Stimulated activated memory B cell treated with anti-CD40 and anti-IgM and Interleukin-4, amounts not matched to agents 10 μg/mL and 1 μg/mL and 100 μg/mL, for 72 hours (primary cell): ENCODE measurements around the gene ZKSCAN4.

ENCODE experiments used
- ATAC-seq: fragments of 150-1000 bp; cut with Tn5 transposase; 2 replicates; pipeline ENCODE4 v1.10.0; 2021
- H3K27ac Mint-ChIP-seq: one replicate; pipeline ENCODE4 v1.8.0; 2022; ENCODE audit warnings: mild to moderate bottlenecking, mixed read lengths
- H3K27me3 Mint-ChIP-seq: one replicate; pipeline ENCODE4 v1.8.0; 2022; ENCODE audit warnings: mixed read lengths
- H3K36me3 Mint-ChIP-seq: one replicate; pipeline ENCODE4 v1.8.0; 2022; ENCODE audit warnings: mixed read lengths
- H3K4me1 Mint-ChIP-seq: one replicate; pipeline ENCODE4 v1.8.0; 2022; ENCODE audit warnings: mixed read lengths
- H3K4me3 Mint-ChIP-seq: one replicate; pipeline ENCODE4 v1.8.0; 2022; ENCODE audit warnings: mild to moderate bottlenecking, moderate library complexity, mixed read lengths
- H3K9me3 Mint-ChIP-seq: one replicate; pipeline ENCODE4 v1.8.0; 2022; ENCODE audit warnings: mixed read lengths

Gene ZKSCAN4

GRCh38 chr6:28206527-28206926 lies 45.5 kb downstream of the ZKSCAN4 start:
- Mint-ChIP-seq H3K4me3 (no peak overlapping the region), H3K27me3 (peaks cover 71% of the 10 kb centered on the region), H3K9me3 (peaks cover 7% of the 10 kb centered on the region), H3K4me1 (peaks cover 13% of the 10 kb centered on the region), H3K27ac (no peak overlapping the region), H3K36me3 (no peaks in the 10 kb centered on the region)
- no peak for ATAC-seq

DNA sequence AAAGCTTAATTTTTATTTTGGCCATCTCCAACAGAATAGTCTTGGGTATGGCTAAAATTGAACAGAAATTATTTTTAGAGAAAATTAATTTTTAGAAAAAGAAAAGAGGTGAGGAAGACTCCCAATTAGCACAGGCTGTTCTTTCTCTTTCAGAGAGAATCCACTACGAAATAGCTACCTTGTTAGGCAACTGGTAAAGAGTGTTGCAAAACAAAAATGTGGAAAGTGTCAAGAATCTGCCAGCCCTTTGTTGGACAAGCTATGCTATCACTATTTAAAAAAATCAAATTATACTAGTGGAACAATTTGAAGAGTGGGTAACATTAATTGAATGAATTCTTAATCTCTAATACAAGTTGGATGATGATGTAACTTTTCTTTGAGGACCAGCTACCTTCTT lies 46.2 kb downstream of the ZKSCAN4 start:
- H3K4me3 Mint-ChIP-seq: no peak overlapping the region
- no peak for ATAC-seq
- H3K27ac Mint-ChIP-seq: no peak overlapping the region
- peaks cover 12% of the 10 kb centered on the region for H3K4me1 Mint-ChIP-seq
- H3K9me3 Mint-ChIP-seq: peaks cover 7% of the 10 kb centered on the region
- H3K36me3 Mint-ChIP-seq: no peaks in the 10 kb centered on the region
- peaks cover 66% of the 10 kb centered on the region for H3K27me3 Mint-ChIP-seq

DNA sequence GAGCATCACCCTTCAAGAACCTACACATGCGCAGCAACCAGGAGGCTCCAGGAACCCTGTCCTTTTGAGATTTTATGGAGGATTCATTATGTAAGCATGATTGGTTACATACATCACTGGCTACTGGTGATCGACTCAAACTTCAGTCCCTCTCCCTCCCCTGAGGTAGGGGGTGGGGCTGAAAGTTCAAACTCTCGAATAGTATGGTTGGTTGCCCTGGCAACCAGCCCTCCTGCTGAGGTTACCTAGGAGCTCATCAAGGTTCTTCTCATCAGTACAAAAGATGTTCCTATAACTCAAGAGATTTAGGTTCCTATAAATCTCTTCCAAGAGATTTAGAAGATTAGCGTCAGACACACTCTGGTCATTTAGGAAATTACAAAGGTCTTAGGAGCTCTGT lies 48.9 kb downstream of the ZKSCAN4 start:
- peaks cover 68% of the 10 kb centered on the region for H3K27me3 Mint-ChIP-seq
- no peak overlapping the region for H3K27ac Mint-ChIP-seq
- H3K4me3 Mint-ChIP-seq: no peak overlapping the region
- peaks cover 10% of the 10 kb centered on the region for H3K4me1 Mint-ChIP-seq
- no peak for ATAC-seq
- peaks cover 17% of the 10 kb centered on the region for H3K9me3 Mint-ChIP-seq
- no peaks in the 10 kb centered on the region for H3K36me3 Mint-ChIP-seq

DNA sequence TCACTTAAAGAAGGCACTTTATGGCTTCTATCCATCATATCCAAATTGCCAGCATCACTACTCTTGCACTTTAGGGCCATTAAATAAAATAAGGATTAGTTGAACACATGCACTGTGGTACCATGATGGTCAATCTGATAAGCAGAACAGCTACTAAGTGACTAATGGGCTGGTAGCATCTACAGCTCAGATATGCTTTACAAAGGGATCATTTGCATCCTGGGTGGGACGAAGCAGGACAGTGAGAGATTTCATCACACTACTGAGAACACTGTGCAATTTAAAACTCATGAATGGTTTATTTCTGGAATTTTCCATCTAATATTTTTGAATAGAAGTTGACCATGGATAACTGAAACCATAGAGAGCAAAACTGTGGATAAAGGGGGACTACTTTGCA lies 52.0 kb downstream of the ZKSCAN4 start:
- no peak overlapping the region for H3K27ac Mint-ChIP-seq
- H3K9me3 Mint-ChIP-seq: peaks cover 27% of the 10 kb centered on the region
- no peak overlapping the region for H3K4me3 Mint-ChIP-seq
- no peaks in the 10 kb centered on the region for H3K4me1 Mint-ChIP-seq
- H3K36me3 Mint-ChIP-seq: peaks cover 15% of the 10 kb centered on the region
- ATAC-seq: no peak
- peaks cover 68% of the 10 kb centered on the region for H3K27me3 Mint-ChIP-seq
